ENCODE results near the gene MACO1. TPM values are rescaled to one million over a fixed set of nuclear protein-coding genes. Genes with fewer than 3 reads are reported as not detected.

Gene MACO1
- total and polyA plus RNA-seq, 2 of the 8 experiments (the other 6 are each of a cell fraction or from before 2014, with no cell fraction given), result 3.5 to 15.1 TPM

DNA sequence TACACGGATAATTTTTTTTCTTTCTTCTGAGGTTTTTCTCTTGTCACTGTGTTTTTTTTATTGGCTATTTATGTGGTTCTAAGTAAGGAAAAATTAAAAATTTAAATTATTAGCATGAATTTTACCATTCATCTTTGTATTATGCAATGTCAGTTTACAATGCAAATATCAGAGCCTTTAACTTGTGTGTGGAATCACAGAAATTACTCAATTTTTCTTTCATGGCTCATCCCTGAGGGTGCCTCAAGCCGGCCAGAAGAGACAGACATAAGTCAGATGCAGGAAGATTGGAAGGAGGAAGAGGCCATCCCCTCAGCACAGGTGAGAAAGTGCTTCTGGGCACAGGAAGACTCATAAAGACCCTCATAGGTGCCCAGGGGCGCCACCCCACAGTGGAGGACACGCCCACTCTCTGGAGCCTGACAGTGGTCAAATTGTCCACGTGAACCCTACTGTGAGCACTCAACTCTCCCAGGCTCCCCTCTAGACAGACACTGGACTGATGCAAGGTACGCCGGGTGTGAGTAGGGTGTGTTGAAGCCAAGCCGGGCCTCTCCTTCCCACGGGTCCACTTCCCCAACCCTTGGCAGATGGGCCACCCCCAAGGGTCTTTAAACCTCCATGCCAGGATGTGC, 103.2 kb downstream of the MACO1 start:
- no peak overlapping the region for H2AFZ ChIP-seq (ENCODE audit: low read length)
- WGBS, 2 experiments (ENCODE audit: extremely low coverage in 1 of 2, insufficient coverage in 1 of 2, insufficient read length in 1 of 2, insufficient replicate concordance in 2 of 2, low coverage in 1 of 2, low lambda C conversion rate in 2 of 2, missing lambda C conversion rate in 1 of 2), result 69% methylated on average over 8 of the region's 9 CpGs; no CpG with 5 or more reads in 1 of the 2 experiments
- no peak overlapping the region for H4K5ac ChIP-seq (ENCODE audit: insufficient read length, low read depth, low read length)
- H3K4me2 ChIP-seq (ENCODE audit: insufficient read depth in 1 of 2, low read depth in 2 of 2, low read length in 2 of 2), result no peak overlapping the region
- no peak overlapping the region for H3K4me3 ChIP-seq (ENCODE audit: extremely low read depth in 1 of 4, insufficient read depth in 2 of 4, low read depth in 3 of 4, low read length in 4 of 4)
- H3K18ac ChIP-seq (ENCODE audit: extremely low read depth, low read length), result no peak overlapping the region
- H2BK12ac ChIP-seq (ENCODE audit: low read depth, low read length), result peak overlapping the region; percentile 50; the same call in 1 of the 2 replicates
- H3K79me2 ChIP-seq (ENCODE audit: control insufficient read depth in 1 of 2, insufficient read depth in 2 of 2, low read length in 2 of 2), result no peaks in the 10 kb centered on the region
- H3K9ac ChIP-seq (replicated peaks in 1 of 4; ENCODE audit: extremely low read depth in 1 of 4, low read depth in 3 of 4, low read length in 3 of 4), result no peak overlapping the region
- no peak overlapping the region for H2BK15ac ChIP-seq (ENCODE audit: low read length)
- H3K56ac ChIP-seq (replicated peaks; ENCODE audit: insufficient read length, low read depth, low read length), result no peak overlapping the region
- no peaks in the 10 kb centered on the region for H3K36me3 ChIP-seq (ENCODE audit: control insufficient read depth in 2 of 4, insufficient read depth in 4 of 4, low read length in 3 of 4)
- H3K4ac ChIP-seq (replicated peaks; ENCODE audit: insufficient read length, low read depth, low read length), result no peak overlapping the region
- H3K23me2 ChIP-seq (ENCODE audit: low read depth, low read length), result peaks cover 4% of the 10 kb centered on the region
- DNase-seq (ENCODE audit: low read depth in 1 of 2, low spot score in 2 of 2), result no peak
- CTCF ChIA-PET (ENCODE audit: partially characterized antibody), result interaction anchor here (1.7 to 5.9 kb wide), 2 partner anchors 14 to 29 kb away, joined by 5 to 28 read pairs; no protein-coding TSS in a partner anchor
- POLR2A ChIA-PET (ENCODE audit: partially characterized antibody), result no interaction called here
- H2BK20ac ChIP-seq (ENCODE audit: low read length), result no peak overlapping the region
- no peaks in the 10 kb centered on the region; the same call in 1 of the 2 replicates for H3K79me1 ChIP-seq (ENCODE audit: low read depth, low read length)
- TF ChIP-seq EGR1 (IDR thresholded peaks at IDR 0.05; ENCODE audit: borderline replicate concordance, low read depth, low read length) (no peak), JUND (IDR thresholded peaks at IDR 0.05; ENCODE audit: low read length) (no peak), SIRT6 (IDR thresholded peaks at IDR 0.05; ENCODE audit: low read length) (no peak), NANOG (IDR thresholded peaks at IDR 0.05; ENCODE audit: insufficient read depth, low read depth, low read length, poor library complexity, severe bottlenecking) (no peak), MAFK (IDR thresholded peaks at IDR 0.05; ENCODE audit: low read depth, low read length) (no peak), POLR2AphosphoS5 (IDR thresholded peaks at IDR 0.05; ENCODE audit: low read depth, low read length) (no peak), SUZ12 (IDR thresholded peaks at IDR 0.05; ENCODE audit: low read length) (no peak), SP4 (IDR thresholded peaks at IDR 0.05; ENCODE audit: low read length) (no peak), CTCF (IDR thresholded peaks at IDR 0.05; ENCODE audit: control extremely low read depth in 1 of 3, insufficient read depth in 1 of 3, low read depth in 1 of 3, low read length in 3 of 3) (no peak)
- no peaks in the 10 kb centered on the region for H3K9me3 ChIP-seq (ENCODE audit: insufficient read depth in 2 of 2, low read depth in 1 of 2, low read length in 1 of 2)
- no peak overlapping the region for H2AK5ac ChIP-seq (ENCODE audit: low read depth, low read length)
- no peak overlapping the region for H2BK5ac ChIP-seq (ENCODE audit: low read depth, low read length)
- H3K27ac ChIP-seq (ENCODE audit: low read depth, low read length), result no peak overlapping the region
- H3K4me1 ChIP-seq (replicated peaks in 1 of 4; ENCODE audit: control insufficient read depth in 3 of 4, insufficient read depth in 4 of 4, low read length in 3 of 4), result peaks cover 0 to 10% (median 6%) of the 10 kb centered on the region in 4 experiments; a peak in 5 of 7 replicates
- H3K27me3 ChIP-seq (replicated peaks in 1 of 4; ENCODE audit: control insufficient read depth in 3 of 4, extremely low read depth in 1 of 4, insufficient read depth in 3 of 4, low read length in 3 of 4), result no peaks in the 10 kb centered on the region; a peak in 1 of 7 replicates
- peak overlapping the region; percentile 39 for H4K91ac ChIP-seq (replicated peaks; ENCODE audit: insufficient read length, low read length)
- H3K23ac ChIP-seq (ENCODE audit: insufficient read length), result no peak overlapping the region
- no peak overlapping the region for H4K8ac ChIP-seq (ENCODE audit: extremely low read depth, insufficient read depth, low read length)
- H2BK120ac ChIP-seq (replicated peaks; ENCODE audit: low read depth, low read length), result no peak overlapping the region
- peaks cover 0 to 3% of the 10 kb centered on the region in 2 experiments for H4K20me1 ChIP-seq (replicated peaks in 1 of 2; ENCODE audit: control insufficient read depth in 1 of 2, insufficient read depth in 2 of 2, low read length in 2 of 2)
- no peak overlapping the region for H3K14ac ChIP-seq (ENCODE audit: insufficient read length)
- FAIRE-seq, result no peak
